Loucy (cell line): Measurements from ENCODE around the gene SRRM1.

Experiments used
- EZH2phosphoT487 ChIP-seq: fragments of 200-600 bp; IDR thresholded peaks from 2 replicates; pipeline ENCODE4 v1.6.1; 2018; ENCODE audit warnings: antibody characterized with exemption, mild to moderate bottlenecking, moderate library complexity, borderline replicate concordance
- TF ChIP-seq, protein P1 (sequence below): fragments of 200-600 bp; sonication (generic); conservative IDR thresholded peaks from 2 replicates; pipeline ENCODE4 v1.5.1; 2014; ENCODE audit warnings: mild to moderate bottlenecking, antibody characterized with exemption, low read length

DNA sequence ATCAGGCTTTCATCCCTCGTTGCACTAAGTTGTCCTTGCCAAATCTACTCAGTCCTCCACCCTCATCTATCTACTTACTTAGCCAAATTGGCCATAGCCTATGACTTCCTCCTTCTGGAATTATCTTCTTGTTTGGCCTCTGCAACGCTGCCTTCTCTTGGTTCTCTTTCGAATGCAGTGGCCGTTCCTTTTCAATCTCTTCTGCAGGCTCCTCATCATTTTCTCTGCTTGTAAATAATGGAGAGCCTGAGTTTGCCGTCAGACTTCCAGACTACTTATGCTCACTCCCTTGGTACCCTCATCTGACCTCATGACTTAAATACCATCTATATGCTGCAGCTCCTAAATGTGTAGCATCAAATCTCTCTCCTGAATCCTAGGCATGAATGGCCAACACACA is 22.4 kb upstream of the SRRM1 start:
- TF ChIP-seq, protein P1, sequence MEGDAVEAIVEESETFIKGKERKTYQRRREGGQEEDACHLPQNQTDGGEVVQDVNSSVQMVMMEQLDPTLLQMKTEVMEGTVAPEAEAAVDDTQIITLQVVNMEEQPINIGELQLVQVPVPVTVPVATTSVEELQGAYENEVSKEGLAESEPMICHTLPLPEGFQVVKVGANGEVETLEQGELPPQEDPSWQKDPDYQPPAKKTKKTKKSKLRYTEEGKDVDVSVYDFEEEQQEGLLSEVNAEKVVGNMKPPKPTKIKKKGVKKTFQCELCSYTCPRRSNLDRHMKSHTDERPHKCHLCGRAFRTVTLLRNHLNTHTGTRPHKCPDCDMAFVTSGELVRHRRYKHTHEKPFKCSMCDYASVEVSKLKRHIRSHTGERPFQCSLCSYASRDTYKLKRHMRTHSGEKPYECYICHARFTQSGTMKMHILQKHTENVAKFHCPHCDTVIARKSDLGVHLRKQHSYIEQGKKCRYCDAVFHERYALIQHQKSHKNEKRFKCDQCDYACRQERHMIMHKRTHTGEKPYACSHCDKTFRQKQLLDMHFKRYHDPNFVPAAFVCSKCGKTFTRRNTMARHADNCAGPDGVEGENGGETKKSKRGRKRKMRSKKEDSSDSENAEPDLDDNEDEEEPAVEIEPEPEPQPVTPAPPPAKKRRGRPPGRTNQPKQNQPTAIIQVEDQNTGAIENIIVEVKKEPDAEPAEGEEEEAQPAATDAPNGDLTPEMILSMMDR = no peak
- TF ChIP-seq EZH2phosphoT487 = no peak
